Astrocyte (in vitro differentiated cells and primary cell): Measurements from ENCODE around the gene CEACAM21. TPM values are rescaled to one million over a fixed set of nuclear protein-coding genes. Genes with fewer than 3 reads are reported as not detected.
"Not testable (repeated sequence)": the region's sequence is repeated elsewhere in the genome, so short reads cannot be mapped to it uniquely, and the experiment has no call there.

Source experiments
- DNase-seq: peaks from one replicate; pipeline ENCODE4 v3.0.0-alpha.2; 2010; ENCODE audit warnings: low read depth
- FAIRE-seq: peaks from 2 replicates; lab custom pipeline; 2011; peaks lifted over from hg19 to GRCh38; lab: Jason Lieb, UNC
- H2AFZ ChIP-seq: 2 replicates; pipeline ENCODE4 v1.6.0; 2012; ENCODE audit warnings: low read depth, low read length, inconsistent platforms
- H3K27ac ChIP-seq: 2 replicates; pipeline ENCODE4 v1.5.1; 2011; ENCODE audit warnings: low read depth, low read length, inconsistent platforms
- H3K27me3 ChIP-seq: 2 replicates; pipeline ENCODE4 v1.6.0; 2011; ENCODE audit warnings: low read length, inconsistent platforms; ENCODE audit not compliant: insufficient read depth
- H3K36me3 ChIP-seq: 2 replicates; pipeline ENCODE4 v1.5.1; 2011; ENCODE audit warnings: low read length, inconsistent platforms; ENCODE audit not compliant: insufficient read depth
- H3K4me1 ChIP-seq: 2 replicates; pipeline ENCODE4 v1.5.1; 2011; ENCODE audit warnings: low read length, inconsistent platforms; ENCODE audit not compliant: insufficient read depth
- H3K4me2 ChIP-seq: 2 replicates; pipeline ENCODE4 v1.6.0; 2012; ENCODE audit warnings: low read length, inconsistent platforms
- H3K4me3 ChIP-seq: 2 replicates; pipeline ENCODE4 v1.5.1; 2011; ENCODE audit warnings: low read depth, mild to moderate bottlenecking, low read length, inconsistent platforms; ENCODE audit not compliant: insufficient read depth
- H3K79me2 ChIP-seq: 2 replicates; pipeline ENCODE4 v1.6.0; 2012; ENCODE audit warnings: mild to moderate bottlenecking, low read length, inconsistent platforms; ENCODE audit not compliant: insufficient read depth
- H3K9ac ChIP-seq: 2 replicates; pipeline ENCODE4 v1.6.0; 2012; ENCODE audit warnings: mild to moderate bottlenecking, low read length, inconsistent platforms
- H3K9me3 ChIP-seq: 2 replicates; pipeline ENCODE4 v1.5.1; 2012; ENCODE audit warnings: low read depth, mild to moderate bottlenecking, low read length, inconsistent platforms; ENCODE audit not compliant: insufficient read depth
- H4K20me1 ChIP-seq: 2 replicates; pipeline ENCODE4 v1.6.0; 2012; ENCODE audit warnings: low read length, inconsistent platforms; ENCODE audit not compliant: insufficient read depth
- H3K27ac Mint-ChIP-seq: one replicate; pipeline ENCODE4 v1.8.0; 2021; ENCODE audit warnings: mild to moderate bottlenecking, mixed read lengths; ENCODE audit not compliant: unreplicated experiment
- H3K27me3 Mint-ChIP-seq: one replicate; pipeline ENCODE4 v1.8.0; 2021; ENCODE audit warnings: low read depth, mixed read lengths; ENCODE audit not compliant: unreplicated experiment
- H3K36me3 Mint-ChIP-seq: one replicate; pipeline ENCODE4 v1.8.0; 2021; ENCODE audit warnings: low read depth, mixed read lengths; ENCODE audit not compliant: unreplicated experiment
- H3K4me1 Mint-ChIP-seq: one replicate; pipeline ENCODE4 v1.8.0; 2021; ENCODE audit warnings: low read depth, mixed read lengths; ENCODE audit not compliant: unreplicated experiment
- H3K4me3 Mint-ChIP-seq: one replicate; pipeline ENCODE4 v1.8.0; 2021; ENCODE audit warnings: mild to moderate bottlenecking, moderate library complexity, mixed read lengths; ENCODE audit not compliant: unreplicated experiment
- H3K9me3 Mint-ChIP-seq: one replicate; pipeline ENCODE4 v1.8.0; 2021; ENCODE audit warnings: mild to moderate bottlenecking, mixed read lengths; ENCODE audit not compliant: unreplicated experiment
- EZH2 ChIP-seq: IDR thresholded peaks from 2 replicates; pipeline ENCODE4 v1.6.1; 2012; ENCODE audit warnings: mild to moderate bottlenecking, low read length, inconsistent platforms; ENCODE audit not compliant: insufficient read depth
- total RNA-seq: library from RNA; stranded (reverse); gene quantifications from 2 replicates; pipeline ENCODE4 v1.2.1, GENCODE V29; 2021
- TF ChIP-seq, protein P1 (sequence below): IDR thresholded peaks from 2 replicates; pipeline ENCODE4 v1.5.1; 2011; ENCODE audit warnings: low read depth, mild to moderate bottlenecking, inconsistent platforms, low read length, moderate library complexity; ENCODE audit not compliant: insufficient read depth

Gene CEACAM21
- total RNA-seq, 1 donor from 2014 or later: 2.4 TPM

DNA sequence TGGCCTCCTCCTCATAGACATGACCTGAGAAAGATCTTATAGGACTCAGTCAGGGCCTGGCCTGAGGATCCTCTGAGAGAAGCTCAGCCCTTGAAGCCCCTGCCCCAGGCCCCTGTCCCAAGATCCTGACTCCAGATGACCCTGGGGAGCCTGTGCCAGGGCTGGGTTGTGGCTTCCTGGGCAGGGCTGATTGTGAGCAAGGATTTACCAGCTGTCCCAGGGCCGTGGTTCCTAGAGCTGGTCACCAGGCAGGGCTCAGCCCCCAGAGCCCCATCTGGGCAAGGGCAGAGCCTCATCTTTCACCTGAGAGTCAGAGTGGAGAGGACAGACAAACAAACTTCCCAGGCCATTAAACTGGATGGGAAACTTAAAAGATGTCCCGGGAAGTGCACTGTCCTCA, 1.9 kb downstream of the CEACAM21 start:
- H3K4me1 Mint-ChIP-seq: no peaks in the 10 kb centered on the region
- H3K4me3 ChIP-seq: no peak overlapping the region
- H3K9me3 ChIP-seq: peaks cover 2% of the 10 kb centered on the region
- no peaks in the 10 kb centered on the region for H3K27me3 ChIP-seq
- H3K27ac ChIP-seq: no peak overlapping the region
- DNase-seq (no peak), FAIRE-seq (no peak)
- H4K20me1 ChIP-seq: no peaks in the 10 kb centered on the region
- H2AFZ ChIP-seq: no peak overlapping the region
- no peaks in the 10 kb centered on the region for H3K79me2 ChIP-seq
- peaks cover 7% of the 10 kb centered on the region for H3K36me3 Mint-ChIP-seq
- no peak overlapping the region for H3K27ac Mint-ChIP-seq
- no peaks in the 10 kb centered on the region for H3K36me3 ChIP-seq
- peaks cover 22% of the 10 kb centered on the region for H3K9me3 Mint-ChIP-seq
- no peaks in the 10 kb centered on the region for H3K4me1 ChIP-seq
- no peak overlapping the region for H3K4me2 ChIP-seq
- peaks cover 70% of the 10 kb centered on the region for H3K27me3 Mint-ChIP-seq
- H3K4me3 Mint-ChIP-seq: no peak overlapping the region
- no peak overlapping the region for H3K9ac ChIP-seq
- TF ChIP-seq, protein P1, sequence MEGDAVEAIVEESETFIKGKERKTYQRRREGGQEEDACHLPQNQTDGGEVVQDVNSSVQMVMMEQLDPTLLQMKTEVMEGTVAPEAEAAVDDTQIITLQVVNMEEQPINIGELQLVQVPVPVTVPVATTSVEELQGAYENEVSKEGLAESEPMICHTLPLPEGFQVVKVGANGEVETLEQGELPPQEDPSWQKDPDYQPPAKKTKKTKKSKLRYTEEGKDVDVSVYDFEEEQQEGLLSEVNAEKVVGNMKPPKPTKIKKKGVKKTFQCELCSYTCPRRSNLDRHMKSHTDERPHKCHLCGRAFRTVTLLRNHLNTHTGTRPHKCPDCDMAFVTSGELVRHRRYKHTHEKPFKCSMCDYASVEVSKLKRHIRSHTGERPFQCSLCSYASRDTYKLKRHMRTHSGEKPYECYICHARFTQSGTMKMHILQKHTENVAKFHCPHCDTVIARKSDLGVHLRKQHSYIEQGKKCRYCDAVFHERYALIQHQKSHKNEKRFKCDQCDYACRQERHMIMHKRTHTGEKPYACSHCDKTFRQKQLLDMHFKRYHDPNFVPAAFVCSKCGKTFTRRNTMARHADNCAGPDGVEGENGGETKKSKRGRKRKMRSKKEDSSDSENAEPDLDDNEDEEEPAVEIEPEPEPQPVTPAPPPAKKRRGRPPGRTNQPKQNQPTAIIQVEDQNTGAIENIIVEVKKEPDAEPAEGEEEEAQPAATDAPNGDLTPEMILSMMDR: no peak
- TF ChIP-seq EZH2: no peak

DNA sequence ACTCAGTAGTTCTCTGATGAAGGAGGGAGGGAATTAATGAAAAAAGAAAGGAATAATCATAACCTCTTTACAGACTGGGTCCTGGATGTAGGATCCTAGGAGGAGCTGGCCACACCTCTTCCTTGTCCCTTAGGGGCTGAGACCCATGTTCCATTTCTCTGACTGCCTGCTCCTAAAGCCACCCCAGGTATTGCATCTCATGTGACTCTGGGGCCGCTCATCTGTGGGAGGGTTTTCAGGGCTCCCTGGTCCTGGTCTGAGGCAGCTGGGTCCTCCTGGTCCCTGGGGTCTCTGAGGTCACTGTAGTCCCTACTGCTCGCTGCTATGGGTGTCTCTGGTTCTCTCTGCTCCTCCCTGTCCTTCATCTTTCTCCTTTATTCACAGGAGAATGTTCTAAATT, 2.9 kb downstream of the CEACAM21 start:
- no peaks in the 10 kb centered on the region for H3K4me1 Mint-ChIP-seq

DNA sequence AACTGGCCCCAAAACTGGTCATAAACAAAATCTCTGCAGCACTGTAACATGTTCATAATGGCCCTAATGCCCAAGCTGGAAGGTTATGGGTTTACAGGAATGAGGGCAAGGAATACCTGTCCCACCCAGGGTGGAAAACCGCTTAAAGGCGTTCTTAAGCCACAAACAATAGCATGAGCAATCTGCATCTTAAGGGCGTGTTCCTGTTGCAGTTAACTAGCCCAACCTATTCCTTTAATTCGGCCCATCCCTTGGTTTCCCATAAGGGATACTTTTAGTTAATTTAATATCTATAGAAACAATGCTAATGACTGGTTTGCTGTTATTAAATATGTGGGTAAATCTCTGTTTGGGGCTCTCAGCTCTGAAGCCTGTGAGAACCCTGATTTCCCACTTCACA, 5.1 kb downstream of the CEACAM21 start:
- not testable (repeated sequence) for H4K20me1 ChIP-seq

More for the DNA sequence above, 2.9 kb downstream of the CEACAM21 start:
- Mint-ChIP-seq H3K27me3 (peaks cover 65% of the 10 kb centered on the region), H3K36me3 (peaks cover 7% of the 10 kb centered on the region), H3K9me3 (peaks cover 31% of the 10 kb centered on the region), H3K4me3 (no peak overlapping the region), H3K27ac (no peak overlapping the region)
- Histone ChIP-seq H3K36me3 (no peaks in the 10 kb centered on the region), H3K27me3 (no peaks in the 10 kb centered on the region), H4K20me1 (no peaks in the 10 kb centered on the region), H3K4me2 (no peak overlapping the region), H3K9ac (no peak overlapping the region), H3K9me3 (peaks cover 2% of the 10 kb centered on the region), H3K4me1 (no peaks in the 10 kb centered on the region), H2AFZ (no peak overlapping the region), H3K4me3 (no peak overlapping the region), H3K27ac (no peak overlapping the region), H3K79me2 (no peaks in the 10 kb centered on the region)
- FAIRE-seq (no peak), DNase-seq (no peak)
- no peak for TF ChIP-seq EZH2
- TF ChIP-seq, protein P1: no peak

DNA sequence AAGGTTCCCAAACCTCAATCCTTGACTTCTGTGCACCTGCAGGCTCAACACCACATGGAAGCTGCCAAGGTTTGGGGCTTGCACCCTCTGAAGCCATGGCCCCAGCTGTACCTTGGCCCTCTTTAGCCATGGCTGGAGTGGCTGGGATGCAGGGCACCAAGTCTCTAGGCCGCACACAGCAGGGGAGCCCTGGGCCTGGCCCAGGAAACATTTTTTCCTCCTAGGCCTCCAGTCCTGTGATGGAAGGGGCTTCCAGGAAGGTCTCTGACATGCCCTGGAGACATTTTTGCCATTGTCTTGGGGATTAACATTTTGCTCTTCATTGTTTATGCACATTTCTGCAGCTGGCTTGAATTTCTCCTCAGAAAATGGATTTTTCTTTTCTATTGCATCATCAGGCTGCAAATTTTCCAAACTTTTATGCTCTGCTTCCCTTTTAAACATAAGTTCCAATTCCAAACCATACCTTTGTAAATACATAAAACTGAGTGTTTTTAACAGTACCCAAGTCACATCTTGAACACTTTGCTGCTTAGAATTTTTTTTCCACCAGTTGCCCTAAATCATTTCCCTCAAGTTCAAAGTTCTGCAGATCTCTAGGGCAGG, 6.7 kb downstream of the CEACAM21 start:
- DNase-seq, H3K79me2 ChIP-seq, FAIRE-seq, H2AFZ ChIP-seq, H3K4me3 Mint-ChIP-seq, H3K27me3 ChIP-seq, H3K9me3 ChIP-seq, H3K36me3 ChIP-seq, H3K27ac ChIP-seq, H3K4me1 Mint-ChIP-seq, H3K4me3 ChIP-seq, H3K36me3 Mint-ChIP-seq, H3K4me2 ChIP-seq, H3K4me1 ChIP-seq, H3K9ac ChIP-seq, H3K27ac Mint-ChIP-seq, H4K20me1 ChIP-seq: not testable (repeated sequence)
- Mint-ChIP-seq H3K9me3 (peaks cover 39% of the 10 kb centered on the region), H3K27me3 (peaks cover 62% of the 10 kb centered on the region)

More for the DNA sequence above, 5.1 kb downstream of the CEACAM21 start:
- not testable (repeated sequence) for H3K9ac ChIP-seq, H3K4me1 ChIP-seq, H3K27ac ChIP-seq, H3K4me3 Mint-ChIP-seq, H3K4me3 ChIP-seq, H3K79me2 ChIP-seq, H3K4me2 ChIP-seq, H3K9me3 ChIP-seq, H3K4me1 Mint-ChIP-seq, H3K27ac Mint-ChIP-seq, H2AFZ ChIP-seq, H3K27me3 ChIP-seq, H3K36me3 ChIP-seq, H3K36me3 Mint-ChIP-seq, DNase-seq, FAIRE-seq
- Mint-ChIP-seq H3K27me3 (peaks cover 63% of the 10 kb centered on the region), H3K9me3 (peaks cover 35% of the 10 kb centered on the region)
